HG03521 (cell line): ENCODE data around the gene SLU7.

ENCODE experiments used
- ATAC-seq: cut with Tn5 transposase; IDR thresholded peaks from one replicate; pipeline ENCODE4 v1.9.1; 2021; ENCODE audit warnings: mild to moderate bottlenecking, moderate library complexity; ENCODE audit not compliant: unreplicated experiment

SLU7 gene

DNA sequence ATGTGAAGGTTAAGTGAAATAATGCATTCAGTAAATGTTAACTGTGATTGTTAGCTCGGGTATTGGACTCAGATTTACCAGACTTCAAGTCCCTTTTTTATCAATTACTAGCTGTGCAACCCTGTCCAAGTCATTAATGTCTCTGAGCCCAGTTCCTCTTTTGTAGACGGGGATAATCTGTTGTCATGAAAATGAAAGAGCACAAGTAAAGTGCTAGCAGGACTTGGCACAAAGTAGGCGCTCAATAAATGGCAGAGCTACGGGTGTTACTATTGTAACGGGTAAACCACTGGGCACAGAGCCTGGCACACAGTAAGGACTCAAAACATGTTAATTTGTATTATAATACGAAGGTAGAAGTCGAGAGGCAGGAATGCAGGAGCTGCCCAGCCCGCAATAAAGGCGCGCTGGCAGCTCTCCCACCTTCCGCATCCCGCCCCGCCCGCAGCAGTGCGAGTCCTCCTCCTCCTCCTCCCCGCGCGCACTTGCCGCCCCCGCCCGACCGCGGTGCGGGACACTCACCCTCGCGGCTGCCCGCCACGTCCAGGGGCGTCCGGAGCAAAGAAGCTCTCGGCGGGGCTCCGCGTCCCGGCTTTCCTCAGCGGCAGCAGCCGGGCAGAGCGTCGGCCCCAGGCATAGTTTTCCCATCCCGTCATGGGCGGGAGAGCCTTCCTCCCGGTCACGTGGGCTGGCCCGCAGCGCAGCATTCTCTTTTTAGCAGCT is 48.7 kb downstream of the SLU7 start, which contains the start of gene C1QTNF2:
C1QTNF2 (minus strand) TSS at position 637 of the 723 bp plus-strand sequence. CDS start 15,615 bp downstream, outside the sequence.
- ATAC-seq = no peak

GRCh38 chr5:160367885-160368284 is 51.0 kb downstream of the SLU7 start:
- no peak for ATAC-seq

DNA sequence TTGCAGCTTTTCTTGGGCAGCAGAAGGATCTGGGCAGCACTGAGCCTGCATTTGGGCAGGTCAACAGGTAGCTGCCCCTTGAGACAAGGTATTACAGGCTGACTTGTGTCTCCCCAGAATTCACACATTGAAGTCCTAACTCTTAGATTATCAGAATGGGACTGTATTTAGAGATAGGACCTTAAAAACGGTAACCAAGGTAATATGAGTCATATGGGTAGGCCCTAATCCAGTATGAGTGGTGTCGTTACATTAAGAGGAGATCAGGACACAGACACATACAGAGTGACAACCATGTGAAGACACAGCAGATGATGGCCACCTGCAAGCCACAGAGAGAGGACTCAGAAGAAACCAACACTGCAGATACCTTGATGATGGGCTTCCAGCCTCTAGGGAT is 51.6 kb downstream of the SLU7 start:
- no peak for ATAC-seq

GRCh38 chr5:160366230-160366629 is 52.7 kb downstream of the SLU7 start:
- ATAC-seq = no peak

DNA sequence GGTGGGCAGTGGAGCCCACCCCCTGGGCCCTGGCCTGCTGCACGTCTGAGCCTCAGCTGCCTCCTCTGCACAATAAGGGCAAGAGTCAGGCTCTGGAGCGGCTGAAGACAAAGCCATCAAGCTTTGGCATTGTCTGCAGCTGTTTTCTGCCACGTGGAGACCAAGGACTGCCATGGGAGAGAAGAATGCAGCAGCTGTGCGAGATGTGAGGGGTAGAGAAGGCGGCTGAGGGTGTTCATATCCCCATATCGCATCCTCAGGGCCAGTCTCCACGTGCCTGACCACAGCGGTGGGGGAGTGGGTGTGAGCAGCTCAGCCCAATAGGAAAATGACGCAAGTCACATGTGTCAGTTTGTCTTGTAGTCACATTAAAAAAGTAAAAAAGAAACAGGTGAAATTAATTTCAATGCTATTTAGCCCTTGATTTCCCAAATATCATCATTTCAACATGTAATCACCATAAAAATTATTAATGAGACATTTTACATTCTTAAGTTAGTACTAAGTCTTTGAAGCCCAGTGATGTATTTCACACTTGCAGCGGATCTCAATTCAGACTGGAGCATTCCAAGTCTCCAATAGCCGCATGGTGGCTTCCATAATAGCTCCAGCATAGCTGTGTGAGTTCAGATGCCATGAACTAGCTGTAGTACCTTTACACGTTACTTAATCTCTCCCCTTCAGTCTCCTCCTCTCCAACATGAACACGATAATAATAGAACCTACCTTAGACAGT is 55.1 kb downstream of the SLU7 start:
- no peak for ATAC-seq

DNA sequence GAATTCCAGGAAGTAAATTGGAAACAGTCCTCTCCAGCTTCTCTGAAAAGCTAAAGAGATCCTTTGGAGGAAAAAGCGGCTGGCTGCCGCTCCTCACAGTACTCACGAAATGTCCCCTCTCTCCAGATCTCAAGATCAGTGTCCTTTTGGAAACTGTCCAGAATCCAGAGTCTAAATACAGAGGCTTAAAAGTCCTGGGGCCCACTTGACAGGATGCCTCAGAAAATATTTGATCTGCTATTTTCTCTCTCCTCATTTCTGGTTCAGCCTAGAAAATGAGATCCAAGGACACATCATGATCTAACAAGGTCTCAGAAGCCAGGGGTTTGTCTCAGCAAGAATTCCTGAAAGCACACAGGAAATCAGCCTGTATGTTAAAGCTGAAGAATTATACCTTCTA is 55.7 kb downstream of the SLU7 start:
- no peak for ATAC-seq

GRCh38 chr5:160361624-160362228 is 57.2 kb downstream of the SLU7 start:
- ATAC-seq = no peak

- ATAC-seq = no peak
Measured at GRCh38 chr5:160360310-160360709, 58.6 kb downstream of the SLU7 start.

DNA sequence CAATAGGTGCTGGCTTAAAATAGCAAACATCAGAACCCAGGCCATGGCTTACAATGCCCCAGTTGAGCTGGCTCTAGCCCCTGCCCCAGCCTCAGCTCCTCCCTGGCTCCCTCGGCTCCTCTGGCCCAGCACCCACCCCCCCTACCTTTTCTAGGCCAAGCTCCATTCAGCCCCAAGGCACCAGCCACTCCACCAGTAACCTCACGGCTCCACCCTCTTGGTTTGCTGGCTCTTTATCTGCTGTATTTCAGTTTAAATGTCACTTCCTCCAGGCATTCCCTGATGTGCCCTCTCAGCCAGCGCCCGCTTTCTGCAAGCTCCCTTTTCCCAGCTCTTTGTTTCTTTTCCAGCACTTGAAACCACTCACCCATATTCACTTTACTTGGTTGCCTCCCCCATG is 59.1 kb downstream of the SLU7 start:
- ATAC-seq = no peak

GRCh38 chr5:160359242-160359641 is 59.6 kb downstream of the SLU7 start:
- ATAC-seq = no peak

DNA sequence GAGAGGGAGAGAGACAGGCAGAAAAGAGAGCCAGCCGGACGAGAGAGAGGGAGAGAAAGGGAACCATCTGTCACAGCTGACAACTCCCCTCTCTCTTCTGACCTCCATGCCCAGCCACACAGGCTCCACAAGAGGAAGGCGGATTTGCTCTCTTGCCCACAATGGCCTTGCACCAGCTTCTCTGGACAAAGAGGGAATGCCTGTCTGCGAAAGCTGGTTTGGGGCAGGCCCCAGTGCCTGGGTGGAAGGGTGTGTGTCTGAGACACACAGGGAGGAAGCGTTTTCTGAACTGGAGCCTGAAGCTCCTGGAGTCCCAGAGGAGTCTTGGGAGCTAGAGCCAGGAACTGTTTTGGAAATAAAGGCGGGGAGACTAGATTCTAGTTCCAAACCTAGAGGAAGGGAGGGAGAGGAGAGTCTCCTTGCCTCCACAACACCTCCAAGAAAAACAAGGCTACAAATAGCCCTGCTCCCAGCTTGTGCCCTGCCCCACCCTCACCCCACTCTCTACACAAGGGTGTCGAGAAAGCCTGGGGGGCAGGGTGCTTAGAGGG is 60.9 kb downstream of the SLU7 start:
- no peak for ATAC-seq

- no peak for ATAC-seq
Measured at GRCh38 chr5:160357394-160357793, 61.5 kb downstream of the SLU7 start.

GRCh38 chr5:160356550-160357347 is 62.1 kb downstream of the SLU7 start:
- ATAC-seq = no peak

- no peak for ATAC-seq
Measured at GRCh38 chr5:160354666-160355065, 64.2 kb downstream of the SLU7 start.

GRCh38 chr5:160353379-160353778 is 65.5 kb downstream of the SLU7 start:
- no peak for ATAC-seq

DNA sequence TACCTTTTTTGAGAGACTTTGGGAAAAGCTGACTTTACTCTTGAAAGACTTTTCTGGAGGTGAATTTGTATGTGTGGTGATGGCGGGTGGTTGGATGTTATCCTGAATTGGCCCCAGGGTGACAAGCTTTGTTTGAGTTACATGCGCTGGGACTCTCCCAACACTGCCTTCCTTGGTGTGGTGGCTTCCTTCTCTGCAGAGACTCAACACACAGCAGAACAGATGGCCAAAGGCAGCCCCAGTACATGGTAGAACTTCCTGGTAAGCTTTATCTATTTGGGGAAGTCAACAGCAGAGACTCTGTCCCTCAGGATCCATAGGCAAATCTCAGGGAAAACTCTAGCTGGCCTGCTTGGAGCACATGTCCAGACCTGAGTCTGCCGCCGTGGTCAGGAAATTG is 66.6 kb downstream of the SLU7 start:
- no peak for ATAC-seq
